ENCODE data around the gene DNAJC4. TPM values are rescaled to one million over a fixed set of nuclear protein-coding genes. Genes with fewer than 3 reads are reported as not detected.

The DNAJC4 gene
- total RNA-seq, 1 experiment from 2014 or later, result 3.0 TPM

- no peak for DNase-seq (ENCODE audit: low spot score)
These were observed 28.0 kb downstream of the DNAJC4 start for GRCh38 chr11:64258356-64258755.

- no peak for DNase-seq (ENCODE audit: low spot score)
These were observed 28.7 kb downstream of the DNAJC4 start for GRCh38 chr11:64258946-64259532.

- no peak for DNase-seq (ENCODE audit: low spot score)
These were observed 29.3 kb downstream of the DNAJC4 start for GRCh38 chr11:64259533-64260067.

DNA sequence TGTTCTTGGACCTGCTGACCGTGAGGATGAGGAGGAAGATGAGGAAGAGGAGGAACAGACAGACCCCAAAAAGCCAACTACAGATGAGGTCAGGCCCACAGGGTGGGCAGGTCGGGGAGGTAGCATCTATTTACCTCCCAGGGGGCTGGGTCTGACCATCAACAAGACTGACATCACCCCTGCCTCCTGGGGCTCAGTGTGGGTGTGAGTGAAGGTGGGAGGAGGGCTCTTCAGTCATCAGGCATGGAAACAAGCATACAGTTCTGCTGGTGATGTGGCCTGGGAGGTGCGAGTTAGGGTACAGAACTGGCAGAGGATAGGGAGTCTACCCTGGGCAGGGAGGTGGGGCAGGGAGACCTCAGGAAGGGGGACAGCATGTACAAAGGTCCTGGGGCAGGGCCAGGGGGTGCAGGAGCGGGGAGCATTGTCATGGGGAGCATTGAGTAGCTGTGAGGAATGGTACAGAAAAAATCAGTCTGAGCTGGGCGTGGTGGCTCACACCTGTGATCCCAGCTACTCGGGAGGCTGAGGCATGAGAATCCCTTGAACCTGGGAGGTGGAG is 29.9 kb downstream of the DNAJC4 start:
- no peak for DNase-seq (ENCODE audit: low spot score)

DNA sequence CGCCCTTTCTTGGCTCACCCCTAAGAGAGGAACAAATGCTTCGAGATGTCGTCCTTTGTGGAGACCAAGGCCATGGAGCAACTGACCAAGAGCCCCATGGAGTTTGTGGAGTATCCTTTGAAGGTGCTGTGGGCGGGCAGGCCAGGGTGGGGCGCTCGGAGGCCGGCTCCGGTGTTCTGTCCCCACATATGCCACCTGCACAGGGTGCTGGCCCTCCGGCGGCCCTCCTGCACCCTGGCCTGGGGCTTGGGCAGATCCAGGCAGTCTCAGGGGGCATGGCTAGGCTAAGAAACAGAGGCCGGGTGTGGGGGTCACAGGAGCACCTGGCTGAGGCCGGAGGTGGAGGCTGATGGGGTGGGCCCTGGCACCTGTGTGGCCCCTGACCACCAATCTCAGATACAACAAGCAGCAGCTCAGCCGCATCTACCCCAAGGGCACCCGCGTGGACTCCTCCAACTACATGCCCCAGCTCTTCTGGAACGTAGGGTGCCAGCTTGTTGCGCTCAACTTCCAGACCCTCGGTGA is 31.3 kb downstream of the DNAJC4 start:
- no peak for DNase-seq (ENCODE audit: low spot score)

DNA sequence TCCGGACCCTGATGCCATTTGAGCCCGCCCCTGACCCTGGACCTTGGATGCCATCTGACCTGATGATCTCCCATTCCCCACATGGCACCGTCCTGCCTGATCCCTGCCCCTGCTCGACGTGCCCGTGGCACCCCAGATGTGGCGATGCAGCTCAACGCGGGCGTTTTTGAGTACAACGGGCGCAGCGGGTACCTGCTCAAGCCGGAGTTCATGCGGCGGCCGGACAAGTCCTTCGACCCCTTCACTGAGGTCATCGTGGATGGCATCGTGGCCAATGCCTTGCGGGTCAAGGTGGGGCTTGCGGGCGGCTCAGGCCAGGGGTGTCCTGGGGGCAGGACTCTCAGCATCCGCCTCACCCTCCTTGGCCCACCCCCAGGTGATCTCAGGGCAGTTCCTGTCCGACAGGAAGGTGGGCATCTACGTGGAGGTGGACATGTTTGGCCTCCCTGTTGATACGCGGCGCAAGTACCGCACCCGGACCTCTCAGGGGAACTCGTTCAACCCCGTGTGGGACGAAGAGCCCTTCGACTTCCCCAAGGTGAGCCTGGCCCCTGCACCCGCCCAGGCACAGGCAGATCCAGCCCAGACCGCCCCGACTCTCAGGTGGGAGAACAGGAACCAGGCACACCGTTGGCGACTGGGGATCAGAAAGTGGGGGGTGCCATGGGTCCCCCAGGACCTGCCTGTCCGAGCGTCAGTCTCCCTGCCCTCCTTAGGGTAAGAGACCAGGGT is 32.1 kb downstream of the DNAJC4 start:
- no peak for DNase-seq (ENCODE audit: low spot score)

DNA sequence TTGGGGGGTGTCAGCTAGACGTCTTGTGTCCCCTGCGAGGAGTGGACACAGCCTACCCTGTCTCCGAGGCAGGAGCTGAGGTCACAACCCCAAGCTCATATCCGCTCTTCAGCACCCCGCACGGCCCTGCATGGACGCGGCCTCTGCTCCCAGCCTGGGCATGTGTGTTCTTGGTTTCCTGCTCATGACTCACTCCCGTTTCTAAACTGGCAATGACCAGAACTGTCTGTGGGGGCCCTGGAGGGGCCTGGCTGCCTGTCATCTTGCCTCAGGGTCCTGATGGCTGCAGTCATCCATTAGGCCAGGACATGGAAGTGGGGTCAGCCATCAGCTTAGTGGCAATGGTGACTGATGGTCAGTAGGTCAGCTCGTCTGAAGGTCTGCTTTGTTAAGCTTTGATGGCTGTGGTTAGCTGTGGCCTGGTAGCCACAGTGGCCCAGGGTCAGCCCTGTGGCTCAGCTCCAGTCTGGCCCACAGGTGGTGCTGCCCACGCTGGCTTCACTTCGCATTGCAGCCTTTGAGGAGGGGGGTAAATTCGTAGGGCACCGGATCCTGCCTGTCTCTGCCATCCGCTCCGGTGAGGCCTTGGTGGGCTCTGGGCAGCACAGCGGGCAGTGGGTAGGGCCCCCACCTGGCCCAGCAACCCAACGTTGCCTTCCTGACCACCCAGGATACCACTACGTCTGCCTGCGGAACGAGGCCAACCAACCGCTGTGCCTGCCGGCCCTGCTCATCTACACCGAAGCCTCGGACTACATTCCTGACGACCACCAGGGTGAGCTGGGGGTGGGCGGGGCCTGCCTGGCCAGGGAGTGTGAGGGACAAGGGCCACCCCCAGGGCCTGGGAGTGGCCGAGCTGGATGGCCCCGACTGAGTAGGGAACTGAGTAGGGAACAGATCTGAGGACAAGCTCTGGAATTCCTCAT is 32.9 kb downstream of the DNAJC4 start:
- DNase-seq (ENCODE audit: low spot score), result peak; percentile 78

GRCh38 chr11:64263947-64264317 is 33.6 kb downstream of the DNAJC4 start:
- no peak for DNase-seq (ENCODE audit: low spot score)

DNA sequence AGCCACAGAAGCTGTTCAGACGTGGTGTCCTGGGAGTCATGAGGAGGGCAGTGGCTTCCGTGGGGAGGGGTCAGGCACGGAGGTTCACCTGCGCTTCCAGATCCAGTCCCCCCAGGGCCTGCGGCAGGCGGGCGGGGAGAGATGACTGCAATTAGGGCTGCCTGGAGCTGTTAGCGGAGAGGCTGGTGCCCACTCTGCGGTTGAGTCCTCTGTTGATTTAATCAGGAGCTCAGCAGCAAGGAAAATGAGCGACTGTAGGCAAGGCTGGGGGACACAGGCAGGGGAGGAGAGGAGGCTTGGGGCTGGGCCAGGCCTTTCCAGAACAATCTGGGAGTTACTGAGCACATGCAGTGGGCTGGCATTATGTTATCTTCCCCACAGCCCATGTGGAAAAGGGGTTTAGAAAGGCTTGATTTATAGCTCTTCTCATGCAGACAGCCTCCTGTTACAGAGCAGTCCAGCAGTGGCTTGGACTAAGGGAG is 34.1 kb downstream of the DNAJC4 start:
- DNase-seq (ENCODE audit: low spot score), result no peak

GRCh38 chr11:64265176-64266160 is 35.1 kb downstream of the DNAJC4 start:
- DNase-seq (ENCODE audit: low spot score), result no peak

DNA sequence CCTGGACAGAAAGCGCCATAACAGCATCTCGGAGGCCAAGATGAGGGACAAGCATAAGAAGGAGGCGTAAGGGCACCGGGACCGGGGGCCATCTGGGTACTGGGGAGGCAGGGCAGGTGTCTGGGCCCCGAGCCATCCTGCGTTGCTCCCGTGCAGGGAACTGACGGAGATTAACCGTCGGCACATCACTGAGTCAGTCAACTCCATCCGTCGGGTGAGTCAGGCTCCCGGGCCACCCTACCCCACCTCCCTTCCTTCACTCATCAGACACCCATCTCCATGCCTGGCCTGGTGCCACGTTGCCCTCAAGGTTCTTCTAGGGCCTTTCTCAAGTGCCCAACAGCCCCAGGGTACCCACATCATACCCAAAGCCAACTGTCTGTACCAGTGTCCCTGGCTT is 36.0 kb downstream of the DNAJC4 start:
- DNase-seq (ENCODE audit: low spot score), result peak; percentile 78

- DNase-seq (ENCODE audit: low spot score), result no peak
These were observed 37.0 kb downstream of the DNAJC4 start for GRCh38 chr11:64267207-64267945.

DNA sequence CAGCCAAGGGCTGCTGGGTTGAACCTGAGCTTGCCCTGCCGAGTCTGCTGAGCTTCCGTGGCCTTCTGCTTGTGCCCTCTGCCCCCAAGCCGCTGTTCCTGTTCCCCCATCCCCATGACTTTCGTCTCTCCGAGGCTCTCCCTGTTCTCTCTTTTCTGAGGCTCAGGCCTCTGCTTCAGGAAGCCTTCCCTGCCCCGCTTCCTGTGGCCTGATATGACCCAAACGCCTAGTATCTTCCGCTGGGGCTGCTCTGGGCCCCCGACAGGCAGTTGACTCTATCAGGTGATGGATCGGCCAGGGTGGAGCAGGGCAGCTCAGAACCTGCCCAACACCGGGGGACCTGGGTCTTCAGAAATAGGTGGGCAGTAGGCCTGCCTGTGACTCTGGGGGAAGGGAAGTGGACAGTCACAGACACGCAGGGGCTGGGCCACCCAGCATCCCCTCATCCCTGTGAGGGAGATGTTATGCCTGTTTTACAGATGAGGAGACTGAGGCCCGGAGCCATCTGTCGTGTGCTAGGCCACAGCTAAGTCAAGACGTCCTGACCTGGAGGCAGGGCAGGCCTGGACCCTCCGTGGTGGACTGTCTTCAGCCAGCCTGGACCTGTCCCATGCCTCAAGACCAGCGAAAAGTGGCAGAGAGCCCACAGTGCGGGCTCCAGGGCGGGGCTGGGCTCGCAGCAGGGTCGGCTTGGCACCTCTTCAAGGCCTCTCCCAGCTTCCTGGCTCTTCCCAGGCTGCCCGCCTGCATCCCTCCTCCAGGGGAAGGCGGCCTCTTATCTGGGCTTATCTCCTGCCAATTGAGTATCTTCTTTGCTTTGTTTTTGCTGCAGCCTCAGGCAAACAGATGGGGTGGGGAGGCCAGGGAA is 37.9 kb downstream of the DNAJC4 start:
- DNase-seq (ENCODE audit: low spot score), result peak; percentile 91

DNA sequence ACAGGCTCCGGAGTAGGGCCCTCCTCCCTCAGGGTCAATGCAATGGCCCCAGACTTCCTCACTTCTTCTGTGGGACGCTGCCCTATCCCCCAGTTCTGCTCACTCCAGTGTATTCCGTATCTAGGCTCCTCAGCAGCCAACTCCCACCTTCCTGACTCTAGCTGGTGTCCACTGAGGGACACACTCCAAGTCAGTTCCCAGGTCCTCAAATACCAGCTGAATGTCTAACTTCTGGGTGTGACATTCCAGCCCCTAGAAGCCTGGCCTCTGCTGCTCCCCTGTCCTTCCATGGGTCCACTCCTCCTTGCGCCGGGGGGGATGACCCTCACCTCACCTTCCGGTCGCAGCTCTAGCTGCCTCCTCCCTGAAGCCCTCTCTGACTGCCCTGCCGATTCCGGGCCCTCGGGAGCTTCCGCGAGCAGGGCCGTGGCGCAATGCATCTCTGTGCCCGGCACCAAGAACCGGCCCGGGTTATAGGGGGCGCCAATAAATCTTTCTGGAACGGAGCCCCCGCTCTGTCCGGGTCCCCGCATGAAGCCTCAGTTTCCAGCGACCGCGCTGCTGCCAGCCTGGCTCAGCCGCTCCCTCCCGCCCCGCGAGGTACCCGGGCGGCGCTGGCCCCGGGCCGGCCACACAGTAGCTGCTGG is 38.7 kb downstream of the DNAJC4 start:
- DNase-seq (ENCODE audit: low spot score), result peak; percentile 63

DNA sequence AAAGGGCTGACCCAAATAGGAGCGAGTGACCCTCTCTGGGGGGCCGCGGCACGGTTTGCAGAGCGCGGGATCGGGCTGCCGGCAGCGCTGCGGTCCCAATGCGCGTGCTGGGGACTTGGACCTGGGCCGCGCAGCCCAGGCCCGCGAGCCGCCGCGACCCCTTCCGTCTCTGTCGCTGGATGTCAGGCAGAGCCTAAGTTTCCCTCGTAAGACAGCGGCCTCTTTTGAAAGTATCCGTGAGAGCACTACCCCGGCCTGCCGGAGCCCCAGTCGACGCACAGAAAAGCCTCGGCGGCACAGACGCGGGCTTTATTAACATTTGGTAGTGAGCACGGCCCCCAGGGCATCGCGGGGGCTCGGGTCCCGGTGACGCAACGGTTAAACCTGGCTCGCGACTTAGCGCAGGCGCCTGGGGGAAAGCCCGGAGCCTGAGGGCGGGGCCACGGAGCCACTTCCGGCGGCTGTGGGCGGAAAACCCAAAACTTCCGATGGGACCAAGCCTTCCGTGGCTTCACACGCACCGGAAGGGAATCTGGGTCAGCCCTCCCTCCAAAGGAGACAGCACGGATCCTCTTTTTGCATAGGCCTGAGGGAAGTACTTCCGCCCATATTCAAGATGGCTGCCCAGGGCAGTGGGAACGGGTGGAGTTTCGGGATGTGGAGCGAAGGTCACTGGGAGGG is 39.3 kb downstream of the DNAJC4 start:
- DNase-seq (ENCODE audit: low spot score), result peak; percentile 98

- DNase-seq (ENCODE audit: low spot score), result no peak
These were observed 44.9 kb downstream of the DNAJC4 start for GRCh38 chr11:64275031-64275800.

- DNase-seq (ENCODE audit: low spot score), result no peak
These were observed 45.5 kb downstream of the DNAJC4 start for GRCh38 chr11:64275841-64276240.
